Natural killer cell (primary cell): ENCODE measurements around the gene C1orf146. TPM values are rescaled to one million over a fixed set of nuclear protein-coding genes. Genes with fewer than 3 reads are reported as not detected.

Source experiments
- ATAC-seq, 3 donors: fragments of 150-1000 bp in 2 of 3; fragments of 200-7000 bp in 1 of 3; cut with Tn5 transposase; 1 replicate in 1 of 3; 2 replicates in 2 of 3; pipeline ENCODE4 v1.10.0; 2021; ENCODE audit warnings: mild to moderate bottlenecking in 2 of 3, moderate library complexity in 2 of 3
- DNase-seq, 2 donors: peaks; one replicate each; pipeline versions ENCODE4 v3.0.0 to v3.0.0-alpha.2; 2013 to 2021; ENCODE audit warnings: mixed read lengths in 1 of 2
- H3K27ac ChIP-seq: one replicate; pipeline ENCODE4 v1.5.1; 2013; ENCODE audit warnings: mild to moderate bottlenecking, low read length
- H3K27me3 ChIP-seq: one replicate; pipeline ENCODE4 v1.6.1; 2013; ENCODE audit warnings: low read length; ENCODE audit not compliant: control insufficient read depth, insufficient read depth
- H3K36me3 ChIP-seq: one replicate; pipeline ENCODE4 v1.6.1; 2013; ENCODE audit warnings: low read length; ENCODE audit not compliant: control insufficient read depth, insufficient read depth
- H3K4me1 ChIP-seq: one replicate; pipeline ENCODE4 v1.6.1; 2013; ENCODE audit warnings: low read length; ENCODE audit not compliant: control insufficient read depth, insufficient read depth
- H3K4me3 ChIP-seq: one replicate; pipeline ENCODE4 v1.5.1; 2013; ENCODE audit warnings: low read length
- H3K9me3 ChIP-seq: one replicate; pipeline ENCODE4 v1.6.1; 2013; ENCODE audit warnings: low read length; ENCODE audit not compliant: control insufficient read depth, insufficient read depth
- H3K27ac Mint-ChIP-seq, 2 donors: one replicate each; pipeline ENCODE4 v1.8.0; 2022; ENCODE audit warnings: mild to moderate bottlenecking in 2 of 2, mixed read lengths in 2 of 2, moderate library complexity in 1 of 2
- H3K27me3 Mint-ChIP-seq, 2 donors: one replicate each; pipeline ENCODE4 v1.8.0; 2022; ENCODE audit warnings: low read depth in 2 of 2, mixed read lengths in 2 of 2
- H3K36me3 Mint-ChIP-seq: one replicate; pipeline ENCODE4 v1.8.0; 2022; ENCODE audit warnings: mixed read lengths
- H3K4me1 Mint-ChIP-seq, 2 donors: one replicate each; pipeline ENCODE4 v1.8.0; 2022; ENCODE audit warnings: mixed read lengths in 2 of 2
- H3K4me3 Mint-ChIP-seq: one replicate; pipeline ENCODE4 v1.8.0; 2022; ENCODE audit warnings: mild to moderate bottlenecking, moderate library complexity, mixed read lengths
- H3K9me3 Mint-ChIP-seq, 2 donors: one replicate each; pipeline ENCODE4 v1.8.0; 2022; ENCODE audit warnings: mixed read lengths in 2 of 2
- WGBS: methylation state at CpG from one replicate; pipeline ENCODE4 v1.1.7; 2013; ENCODE audit warnings: missing lambda C conversion rate; ENCODE audit not compliant: insufficient coverage; 5-methylcytosine and 5-hydroxymethylcytosine counted together
- intact Hi-C: fragments of 100-400 bp; cut with micrococcal nuclease; formaldehyde crosslinking; loops from one replicate; pipeline ENCODE4 v1.14.2; 2022
- total RNA-seq, 4 donors: library from RNA; stranded (reverse); fragments of 120-200 nt in 1 of 4; gene quantifications; one replicate each; pipeline versions ENCODE4 v1.2.3 to v1.2.4, GENCODE V29; 2013 to 2022
- TF ChIP-seq, protein P1 (sequence below): fragments of 200-600 bp; IDR thresholded peaks from one replicate; pipeline ENCODE4 v1.8.0; 2022; ENCODE audit warnings: antibody characterized with exemption

The C1orf146 gene
- total RNA-seq, 3 donors from 2014 or later (not counting 1 experiment from before 2014, with no cell fraction given), result not detected

GRCh38 chr1:92184632-92185031, 33.1 kb upstream of the C1orf146 start:
- intact Hi-C loops, result no loop called here
- no peak overlapping the region for H3K27ac ChIP-seq
- peaks cover 0 to 7% of the 10 kb centered on the region in 2 donors for H3K27me3 Mint-ChIP-seq

GRCh38 chr1:92186081-92186480, 31.6 kb upstream of the C1orf146 start:
- no peaks in the 10 kb centered on the region for H3K9me3 Mint-ChIP-seq

More at GRCh38 chr1:92184632-92185031, 33.1 kb upstream of the C1orf146 start:
- H3K4me3 Mint-ChIP-seq, result no peak overlapping the region
- H3K4me1 ChIP-seq, result no peaks in the 10 kb centered on the region
- H3K36me3 Mint-ChIP-seq, result peaks cover 10% of the 10 kb centered on the region
- no peak for ATAC-seq
- no peak overlapping the region for H3K27ac Mint-ChIP-seq
- no peaks in the 10 kb centered on the region for H3K9me3 Mint-ChIP-seq
- H3K4me3 ChIP-seq, result no peak overlapping the region
- no peaks in the 10 kb centered on the region for H3K4me1 Mint-ChIP-seq
- no peak for DNase-seq
- H3K27me3 ChIP-seq, result no peaks in the 10 kb centered on the region
- no CpG with 5 or more reads among the region's 1 CpG for WGBS
- H3K36me3 ChIP-seq, result peaks cover 7% of the 10 kb centered on the region
- no peaks in the 10 kb centered on the region for H3K9me3 ChIP-seq
- TF ChIP-seq, protein P1, sequence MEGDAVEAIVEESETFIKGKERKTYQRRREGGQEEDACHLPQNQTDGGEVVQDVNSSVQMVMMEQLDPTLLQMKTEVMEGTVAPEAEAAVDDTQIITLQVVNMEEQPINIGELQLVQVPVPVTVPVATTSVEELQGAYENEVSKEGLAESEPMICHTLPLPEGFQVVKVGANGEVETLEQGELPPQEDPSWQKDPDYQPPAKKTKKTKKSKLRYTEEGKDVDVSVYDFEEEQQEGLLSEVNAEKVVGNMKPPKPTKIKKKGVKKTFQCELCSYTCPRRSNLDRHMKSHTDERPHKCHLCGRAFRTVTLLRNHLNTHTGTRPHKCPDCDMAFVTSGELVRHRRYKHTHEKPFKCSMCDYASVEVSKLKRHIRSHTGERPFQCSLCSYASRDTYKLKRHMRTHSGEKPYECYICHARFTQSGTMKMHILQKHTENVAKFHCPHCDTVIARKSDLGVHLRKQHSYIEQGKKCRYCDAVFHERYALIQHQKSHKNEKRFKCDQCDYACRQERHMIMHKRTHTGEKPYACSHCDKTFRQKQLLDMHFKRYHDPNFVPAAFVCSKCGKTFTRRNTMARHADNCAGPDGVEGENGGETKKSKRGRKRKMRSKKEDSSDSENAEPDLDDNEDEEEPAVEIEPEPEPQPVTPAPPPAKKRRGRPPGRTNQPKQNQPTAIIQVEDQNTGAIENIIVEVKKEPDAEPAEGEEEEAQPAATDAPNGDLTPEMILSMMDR, result no peak

DNA sequence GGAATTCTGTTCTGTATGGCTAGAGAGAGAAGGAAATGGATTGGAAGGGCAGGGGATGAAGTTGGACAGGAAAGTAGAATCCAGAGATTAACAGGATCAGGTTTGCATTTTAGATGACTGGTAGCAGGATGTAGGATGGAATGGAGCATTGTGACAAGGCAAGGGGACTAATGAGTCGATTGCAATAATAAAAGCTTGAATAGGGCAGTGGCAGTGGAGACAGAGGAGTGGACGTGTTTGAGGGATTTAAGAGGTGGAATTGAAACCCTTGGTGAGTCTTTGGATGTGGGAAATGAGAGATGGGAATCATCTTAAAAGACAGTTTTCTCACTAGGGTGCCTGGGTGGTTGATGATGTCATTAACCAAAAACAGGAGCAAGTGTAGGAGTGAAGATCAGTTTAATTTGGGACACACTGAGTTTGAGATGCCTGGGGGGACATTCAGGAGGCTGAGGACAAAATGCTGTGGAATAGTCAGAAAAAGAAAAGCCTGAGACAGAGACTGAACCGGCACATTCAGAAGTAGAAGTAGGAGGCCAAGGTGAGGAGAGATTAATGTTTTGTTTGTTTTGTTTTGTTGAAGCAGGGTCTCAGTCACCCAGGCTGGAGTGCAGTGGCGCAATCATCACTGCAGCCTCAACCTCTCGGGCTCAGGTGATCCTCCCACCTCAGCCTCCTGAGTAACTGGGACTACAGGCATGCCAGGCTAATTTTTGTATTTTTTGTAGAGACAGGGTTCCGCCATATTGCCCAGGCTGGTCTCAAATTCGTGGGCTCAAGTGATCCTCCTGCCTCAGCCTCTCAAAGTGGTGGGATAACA, 29.1 kb upstream of the C1orf146 start:
- ATAC-seq (no peak), DNase-seq (no peak)
- WGBS, result 88% methylated on average over 7 of the region's 7 CpGs
- Histone ChIP-seq H3K4me1 (no peaks in the 10 kb centered on the region), H3K9me3 (no peaks in the 10 kb centered on the region), H3K27me3 (no peaks in the 10 kb centered on the region), H3K27ac (no peak overlapping the region), H3K36me3 (peaks cover 2% of the 10 kb centered on the region), H3K4me3 (no peak overlapping the region)
- Mint-ChIP-seq H3K27ac (no peak overlapping the region), H3K4me3 (no peak overlapping the region), H3K9me3 (no peaks in the 10 kb centered on the region), H3K36me3 (no peaks in the 10 kb centered on the region), H3K27me3 (peaks cover 0 to 7% of the 10 kb centered on the region in 2 donors), H3K4me1 (no peaks in the 10 kb centered on the region)
- intact Hi-C loops, result no loop called here
- TF ChIP-seq, protein P1, result no peak

More at GRCh38 chr1:92186081-92186480, 31.6 kb upstream of the C1orf146 start:
- Histone ChIP-seq H3K9me3 (no peaks in the 10 kb centered on the region), H3K4me1 (no peaks in the 10 kb centered on the region), H3K36me3 (peaks cover 5% of the 10 kb centered on the region), H3K4me3 (no peak overlapping the region), H3K27ac (no peak overlapping the region), H3K27me3 (no peaks in the 10 kb centered on the region)
- no peak for ATAC-seq
- Mint-ChIP-seq H3K27ac (no peak overlapping the region), H3K27me3 (peaks cover 0 to 7% of the 10 kb centered on the region in 2 donors), H3K4me3 (no peak overlapping the region), H3K36me3 (peaks cover under 1% of the 10 kb centered on the region), H3K4me1 (no peaks in the 10 kb centered on the region)
- TF ChIP-seq, protein P1, result no peak
- intact Hi-C loops, result no loop called here
- DNase-seq, result no peak
- no CpG with 5 or more reads among the region's 1 CpG for WGBS
